Amniotic stem cell (primary cell): ENCODE data around the gene GCLM.
"Not testable (repeated sequence)": the region's sequence is repeated elsewhere in the genome, so short reads cannot be mapped to it uniquely, and the experiment has no call there.

Source experiments
- DNase-seq: peaks from one replicate; lab custom pipeline; 2025; lab: John Stamatoyannopoulos, UW

Gene GCLM

GRCh38 chr1:93909146-93910050 is at the start of gene GCLM:
Gene GCLM (minus strand): TSS chr1:93909430. CDS start chr1:93909163, 267 bp downstream.
- peak; percentile 80 for DNase-seq

GRCh38 chr1:93958726-93959100 is 49.5 kb upstream of the GCLM start:
- no peak for DNase-seq

DNA sequence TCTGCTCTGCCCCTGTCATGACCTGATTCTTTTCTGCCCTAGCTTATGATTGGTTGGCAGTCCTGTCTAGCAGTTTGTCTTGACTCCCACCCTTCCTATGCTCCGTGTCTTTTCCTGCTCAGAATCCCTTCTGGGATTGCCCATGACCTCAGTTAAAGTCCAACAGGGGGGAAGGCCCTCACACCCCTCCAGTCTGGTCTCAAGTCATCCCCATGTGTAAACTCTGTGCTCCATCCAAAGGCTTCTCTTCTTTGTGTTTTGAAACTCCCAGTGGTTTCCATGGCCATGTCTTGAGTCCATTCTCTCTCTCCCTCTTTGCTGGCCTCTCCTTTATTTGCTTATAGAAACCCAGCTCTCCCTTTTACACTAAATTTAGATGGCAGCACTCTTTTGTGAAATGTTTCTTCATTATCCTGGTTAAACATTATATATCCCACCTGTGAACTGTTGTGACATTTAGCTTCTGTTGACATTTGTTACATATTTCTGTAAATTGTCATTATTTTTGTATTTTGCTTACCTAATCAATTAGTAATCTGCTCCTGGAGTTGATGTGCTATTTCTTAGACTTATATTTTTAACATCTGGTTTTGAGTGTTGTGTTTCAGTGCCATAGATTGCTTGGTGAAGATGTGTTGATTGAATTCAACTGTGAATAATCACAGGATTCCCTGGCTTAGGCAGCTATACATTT is 48.9 kb upstream of the GCLM start:
- DNase-seq = no peak

DNA sequence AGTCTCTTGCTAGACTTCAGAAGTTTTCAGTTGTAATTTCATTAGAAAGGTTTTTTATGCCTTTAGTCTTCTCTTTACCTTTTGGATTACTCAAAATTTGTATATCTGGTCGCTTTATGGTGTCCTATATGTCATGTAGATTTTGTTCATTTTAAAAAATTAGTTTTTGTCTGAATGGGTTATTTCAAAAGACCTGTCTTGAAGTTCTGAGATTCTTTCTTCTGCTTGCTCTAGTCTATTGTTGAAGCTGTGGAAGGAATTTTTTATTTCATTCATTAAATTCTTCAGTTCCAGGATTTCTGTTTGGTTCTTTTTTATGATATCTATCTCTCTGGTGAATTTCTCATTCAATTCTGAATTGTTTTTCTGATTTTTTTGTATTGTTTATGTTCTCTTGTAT is 46.5 kb upstream of the GCLM start:
- DNase-seq = no peak

GRCh38 chr1:93947002-93947686 is 37.9 kb upstream of the GCLM start:
- DNase-seq = not testable (repeated sequence)

GRCh38 chr1:93938461-93939145 is 29.4 kb upstream of the GCLM start:
- DNase-seq = no peak

DNA sequence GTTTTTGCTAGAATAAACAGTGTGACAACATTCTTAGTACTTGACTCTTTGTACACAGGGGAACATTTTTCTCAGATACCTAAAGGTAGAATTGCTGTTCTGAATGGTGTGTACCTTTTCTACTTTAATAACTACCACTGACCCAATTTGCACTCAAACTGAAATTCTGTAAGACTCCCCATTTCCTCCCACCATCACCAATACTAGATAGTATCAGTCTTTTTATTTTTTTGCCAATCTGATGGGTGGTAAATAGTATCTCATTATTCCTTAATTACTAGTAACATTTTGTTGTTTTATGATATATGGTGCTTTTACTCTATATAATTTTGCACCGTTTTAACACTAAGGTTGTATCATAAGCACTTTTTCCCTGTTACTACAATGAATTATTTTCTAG is 28.8 kb upstream of the GCLM start:
- no peak for DNase-seq

- no peak for DNase-seq
Observed at GRCh38 chr1:93925206-93925605, 16.0 kb upstream of the GCLM start.

DNA sequence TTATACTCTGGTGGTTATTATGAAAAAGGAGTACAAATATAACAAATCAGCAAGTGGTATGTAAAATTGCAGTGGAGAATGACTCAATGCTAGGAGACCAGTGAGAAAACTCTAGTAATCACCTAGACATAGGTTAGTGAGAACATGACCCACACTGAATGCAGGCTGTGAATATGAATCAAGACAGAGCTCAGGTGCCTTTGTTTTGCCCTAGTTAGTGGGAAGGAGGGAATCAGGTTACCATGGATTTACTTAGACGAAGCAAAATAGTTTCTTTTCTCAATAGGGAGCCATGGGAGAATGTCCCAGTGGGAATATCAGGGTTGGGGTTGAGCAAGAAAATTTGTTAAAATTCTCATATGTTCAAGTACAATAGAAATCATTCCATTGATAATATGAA is 10.6 kb upstream of the GCLM start:
- DNase-seq = no peak

DNA sequence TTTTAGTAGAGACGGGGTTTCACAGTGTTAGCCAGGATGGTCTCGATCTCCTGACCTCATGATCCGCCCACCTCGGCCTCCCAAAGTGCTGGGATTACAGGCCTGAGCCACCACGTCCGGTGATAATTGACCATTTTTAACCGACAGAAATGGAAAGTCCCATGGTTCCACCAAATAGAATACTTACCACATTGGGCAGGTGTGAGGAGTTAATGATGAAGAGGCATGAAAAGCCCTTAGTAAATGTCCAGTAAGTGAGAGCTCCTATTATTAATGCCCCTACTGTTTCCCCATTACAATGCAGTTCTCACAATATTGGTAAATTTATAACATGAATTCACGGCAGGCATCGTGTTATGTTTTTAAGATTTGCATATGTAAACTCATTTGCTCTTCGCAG is 8.1 kb upstream of the GCLM start:
- no peak for DNase-seq

DNA sequence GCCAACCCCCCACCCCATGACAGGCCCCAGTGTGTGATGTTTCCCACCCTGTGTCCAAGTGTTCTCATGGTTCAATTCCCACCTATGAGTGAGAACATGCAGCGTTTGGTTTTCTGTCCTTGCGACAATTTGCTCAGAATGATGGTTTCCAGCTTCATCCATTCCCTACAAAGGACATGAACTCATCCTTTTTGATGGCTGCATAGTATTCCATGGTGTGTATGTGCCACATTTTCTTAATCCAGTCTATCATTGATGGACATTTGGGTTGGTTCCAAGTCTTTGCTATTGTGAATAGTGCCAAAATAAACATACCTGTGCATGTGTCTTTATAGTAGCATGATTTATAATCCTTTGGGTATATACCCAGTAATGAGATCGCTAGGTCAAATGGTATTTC is 1.6 kb upstream of the GCLM start:
- DNase-seq = not testable (repeated sequence)

GRCh38 chr1:93910305-93910704 is 1.1 kb upstream of the GCLM start:
- DNase-seq = no peak

DNA sequence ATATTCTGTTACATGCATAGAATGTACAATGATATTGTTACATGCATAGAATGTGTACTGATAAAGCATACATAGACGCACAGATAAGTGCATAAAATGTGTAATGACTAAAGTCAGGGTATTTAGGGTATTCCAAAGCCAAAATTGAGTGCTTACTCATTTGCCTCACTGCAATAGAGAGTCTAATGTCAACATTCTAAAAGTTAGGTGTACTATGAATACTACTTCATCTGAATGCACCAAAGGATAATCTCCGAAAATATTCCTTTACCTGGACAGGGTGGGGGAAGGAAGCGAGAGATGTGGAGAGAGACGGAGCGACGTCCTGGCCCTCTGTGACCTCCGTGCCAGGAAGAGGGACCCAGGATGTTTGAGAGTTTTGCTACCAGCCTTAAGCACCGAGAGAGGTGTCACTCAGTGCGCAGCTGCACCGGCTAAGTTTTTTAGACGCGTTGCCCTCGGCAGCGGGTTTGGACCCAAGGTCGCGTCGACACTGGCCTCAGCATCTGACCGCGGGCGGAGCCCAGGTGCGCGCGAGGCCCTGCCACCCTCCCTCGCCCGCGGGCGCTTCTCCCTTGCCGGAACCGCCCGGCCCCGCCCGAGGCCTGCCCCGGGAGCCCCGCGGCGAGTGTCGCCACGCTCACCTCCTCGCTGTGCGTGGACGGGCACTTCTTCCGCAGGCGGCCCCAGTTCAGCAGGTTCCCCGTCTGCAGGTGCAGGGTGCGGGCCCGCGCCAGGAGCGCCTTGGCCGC is 660 bp downstream of the GCLM start:
- DNase-seq = no peak

DNA sequence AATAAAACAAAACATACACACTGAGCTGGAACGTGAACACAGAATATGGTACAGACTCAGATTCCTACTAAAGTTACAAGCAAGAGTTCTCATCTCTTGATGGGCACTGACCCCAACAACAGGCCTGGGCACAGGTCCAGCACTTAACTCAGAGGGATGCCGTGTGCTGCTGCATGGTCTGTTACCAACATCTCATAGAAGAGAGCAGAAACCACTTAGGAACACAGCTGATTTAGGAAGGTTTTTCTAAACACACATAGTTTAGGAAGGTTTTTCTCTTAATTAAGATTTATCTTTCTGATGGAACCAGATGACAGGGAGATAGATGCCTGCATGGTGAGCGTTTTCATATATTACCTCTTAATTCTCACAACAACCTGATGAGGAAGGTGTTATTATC is 1.5 kb downstream of the GCLM start:
- DNase-seq = no peak

DNA sequence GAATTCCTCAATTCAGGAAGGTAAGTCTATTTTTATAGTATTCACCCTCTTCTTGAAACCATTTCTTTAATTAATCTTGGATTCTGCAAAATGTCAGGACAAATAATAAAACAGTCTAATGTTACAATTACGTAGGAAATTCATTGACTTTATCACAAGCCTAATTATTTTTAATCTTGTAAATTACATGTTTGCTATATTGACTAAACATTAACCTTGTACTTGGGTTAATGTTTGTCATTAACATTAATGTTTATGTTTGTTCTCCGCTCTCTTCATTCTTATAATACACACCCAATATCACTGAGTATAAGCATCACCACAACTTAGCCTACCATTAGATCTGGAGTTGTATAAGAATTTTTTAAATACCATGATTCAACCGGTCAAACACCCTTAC is 2.8 kb downstream of the GCLM start:
- DNase-seq = no peak

DNA sequence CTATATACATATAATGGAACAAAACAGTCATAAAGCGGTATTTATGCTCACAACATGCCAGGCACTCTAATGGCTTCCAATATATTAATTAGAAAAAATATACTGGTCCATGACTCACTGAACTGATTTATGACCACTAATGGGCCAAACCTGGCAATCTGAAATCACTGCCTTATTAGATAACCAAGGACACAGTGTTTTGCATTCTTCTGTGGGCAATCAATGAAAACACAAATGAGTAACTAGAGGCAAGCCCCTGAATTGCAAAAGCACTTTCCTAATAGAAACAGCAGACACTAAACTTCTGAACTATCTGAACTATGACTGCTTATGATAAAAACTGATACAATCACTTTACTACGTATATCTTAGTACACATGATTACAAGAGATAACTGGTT is 3.5 kb downstream of the GCLM start:
- no peak for DNase-seq

- DNase-seq = no peak
Observed at GRCh38 chr1:93905051-93905450, 4.2 kb downstream of the GCLM start.

GRCh38 chr1:93904228-93904627 is 5.0 kb downstream of the GCLM start:
- no peak for DNase-seq

DNA sequence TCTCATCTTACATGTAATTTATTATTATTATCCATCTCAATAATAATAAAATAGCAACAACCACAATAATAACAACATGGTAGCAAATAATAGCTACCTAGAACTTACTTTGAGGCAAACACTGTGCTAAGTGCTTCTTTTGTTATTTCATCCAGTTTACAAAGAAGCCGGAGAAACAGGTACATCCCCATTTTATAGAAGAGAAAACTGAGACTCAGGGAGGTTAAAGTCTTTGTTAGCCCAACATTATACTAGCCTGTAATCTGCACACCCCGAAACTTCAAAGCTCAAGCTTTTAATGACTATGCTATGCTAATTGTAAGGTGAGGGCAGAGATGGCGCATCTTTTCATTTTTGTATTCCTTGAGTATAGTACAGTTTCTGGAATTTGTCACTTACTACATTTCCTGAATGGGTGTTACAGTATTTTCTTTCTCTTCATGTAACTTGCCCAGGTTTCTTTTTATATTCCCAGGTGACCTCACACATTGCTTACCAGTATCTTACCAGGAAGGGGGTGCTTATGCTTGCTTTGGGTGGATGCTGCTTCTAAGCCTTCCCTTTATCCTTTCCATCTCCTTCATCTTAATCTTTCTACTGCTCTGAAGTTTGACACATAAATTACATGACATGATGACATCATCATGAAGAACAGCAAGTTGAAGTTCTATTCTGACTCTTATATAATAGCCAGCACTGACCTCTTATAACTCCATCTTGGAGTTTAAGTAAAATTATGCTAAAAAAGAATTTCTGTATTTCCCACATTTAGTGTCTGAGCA is 8.3 kb downstream of the GCLM start:
- DNase-seq = no peak

- no peak for DNase-seq
Observed at GRCh38 chr1:93899543-93900207, 9.6 kb downstream of the GCLM start.
